CD4-positive, CD25-positive, alpha-beta regulatory T cell (primary cell): ENCODE measurements around the gene HABP2. TPM values are rescaled to one million over a fixed set of nuclear protein-coding genes. Genes with fewer than 3 reads are reported as not detected.

Experiments used
- ATAC-seq, 2 donors: fragments of 150-1000 bp; cut with Tn5 transposase; one replicate each; pipeline ENCODE4 v1.10.0; 2021; ENCODE audit warnings: low read depth in 2 of 2, moderate number of reproducible peaks in 2 of 2, moderate library complexity in 1 of 2
- DNase-seq, 3 donors: peaks; one replicate each; pipeline versions ENCODE4 v3.0.0 to v3.0.0-alpha.2; 2012 to 2022; ENCODE audit warnings: mixed read lengths in 1 of 3
- H3K27ac ChIP-seq: one replicate; pipeline ENCODE4 v1.7.0; 2013; ENCODE audit warnings: mild to moderate bottlenecking, low read length; ENCODE audit not compliant: insufficient read depth, poor library complexity, severe bottlenecking
- H3K27me3 ChIP-seq: one replicate; pipeline ENCODE4 v1.7.0; 2013; ENCODE audit warnings: low read length; ENCODE audit not compliant: control insufficient read depth, insufficient read depth
- H3K36me3 ChIP-seq: one replicate; pipeline ENCODE4 v1.7.0; 2013; ENCODE audit warnings: mild to moderate bottlenecking, low read length, moderate library complexity; ENCODE audit not compliant: control insufficient read depth, insufficient read depth
- H3K4me1 ChIP-seq: 2 replicates; pipeline ENCODE4 v1.7.0; 2013; ENCODE audit warnings: mild to moderate bottlenecking, low read length; ENCODE audit not compliant: insufficient read depth, control insufficient read depth, poor library complexity, severe bottlenecking
- H3K4me3 ChIP-seq: one replicate; pipeline ENCODE4 v1.7.0; 2013; ENCODE audit warnings: low read depth, mild to moderate bottlenecking, low read length, moderate library complexity
- H3K9me3 ChIP-seq, 2 experiments: 1 replicate in 1 of 2; 2 replicates in 1 of 2; pipeline ENCODE4 v1.7.0; 2013; ENCODE audit warnings: low read length in 2 of 2, mild to moderate bottlenecking in 1 of 2, moderate library complexity in 1 of 2; ENCODE audit not compliant: control insufficient read depth in 2 of 2
- H3K27ac Mint-ChIP-seq, 3 donors: one replicate each; pipeline ENCODE4 v1.8.0; 2020 to 2022; ENCODE audit warnings: mild to moderate bottlenecking in 3 of 3, mixed read lengths in 3 of 3, moderate library complexity in 2 of 3
- H3K27me3 Mint-ChIP-seq: one replicate; pipeline ENCODE4 v1.8.0; 2022; ENCODE audit warnings: mild to moderate bottlenecking, mixed read lengths
- H3K36me3 Mint-ChIP-seq: one replicate; pipeline ENCODE4 v1.8.0; 2020; ENCODE audit warnings: mixed read lengths
- H3K4me1 Mint-ChIP-seq, 4 donors: one replicate each; pipeline ENCODE4 v1.8.0; 2020 to 2022; ENCODE audit warnings: mixed read lengths in 4 of 4, mild to moderate bottlenecking in 1 of 4
- H3K4me3 Mint-ChIP-seq, 4 donors: one replicate each; pipeline ENCODE4 v1.8.0; 2020 to 2022; ENCODE audit warnings: mild to moderate bottlenecking in 4 of 4, mixed read lengths in 4 of 4, moderate library complexity in 3 of 4
- H3K9me3 Mint-ChIP-seq, 7 donors: one replicate each; pipeline ENCODE4 v1.8.0; 2020 to 2022; ENCODE audit warnings: mixed read lengths in 7 of 7, mild to moderate bottlenecking in 3 of 7, moderate library complexity in 2 of 7
- polyA plus RNA-seq, 4 donors: library from polyadenylated mRNA; unstranded; fragments of 300-500 nt; fragmentation: Illumina TruSeq; gene quantifications; one replicate each; pipeline ENCODE4 v1.2.3, GENCODE V29; 2021
- total RNA-seq: library from RNA; stranded (reverse); gene quantifications from one replicate; pipeline ENCODE4 v1.2.3, GENCODE V29; 2022

Gene HABP2
- total and polyA plus RNA-seq, 5 donors from 2014 or later: not detected

GRCh38 chr10:113521475-113521795 lies 31.4 kb upstream of the HABP2 start:
- Mint-ChIP-seq H3K27me3 (no peaks in the 10 kb centered on the region), H3K4me3 (no peak overlapping the region), H3K27ac (no peak overlapping the region), H3K36me3 (no peaks in the 10 kb centered on the region), H3K9me3 (no peaks in the 10 kb centered on the region), H3K4me1 (no peaks in the 10 kb centered on the region)
- Histone ChIP-seq H3K36me3 (no peaks in the 10 kb centered on the region), H3K4me3 (no peak overlapping the region), H3K27me3 (no peaks in the 10 kb centered on the region), H3K9me3 (no peaks in the 10 kb centered on the region), H3K4me1 (no peaks in the 10 kb centered on the region), H3K27ac (no peak overlapping the region)
- no peak for DNase-seq
- no peak for ATAC-seq

GRCh38 chr10:113522460-113522859 lies 30.4 kb upstream of the HABP2 start:
- H3K27me3 Mint-ChIP-seq: no peaks in the 10 kb centered on the region
- no peak for ATAC-seq
- H3K27ac Mint-ChIP-seq: no peak overlapping the region

GRCh38 chr10:113523071-113523470 lies 29.8 kb upstream of the HABP2 start:
- Histone ChIP-seq H3K27ac (no peak overlapping the region), H3K27me3 (no peaks in the 10 kb centered on the region), H3K9me3 (no peaks in the 10 kb centered on the region), H3K36me3 (no peaks in the 10 kb centered on the region), H3K4me1 (no peaks in the 10 kb centered on the region), H3K4me3 (no peak overlapping the region)
- no peak overlapping the region for H3K4me3 Mint-ChIP-seq
- H3K27ac Mint-ChIP-seq: no peak overlapping the region
- DNase-seq: no peak
- no peak for ATAC-seq
- no peaks in the 10 kb centered on the region for H3K4me1 Mint-ChIP-seq
- H3K36me3 Mint-ChIP-seq: no peaks in the 10 kb centered on the region
- no peaks in the 10 kb centered on the region for H3K27me3 Mint-ChIP-seq
- peaks cover 0 to 4% (median 0%) of the 10 kb centered on the region in 7 donors for H3K9me3 Mint-ChIP-seq

More at GRCh38 chr10:113522460-113522859, 30.4 kb upstream of the HABP2 start:
- H3K4me1 Mint-ChIP-seq: no peaks in the 10 kb centered on the region
- H3K27me3 ChIP-seq: no peaks in the 10 kb centered on the region
- H3K4me3 Mint-ChIP-seq: no peak overlapping the region
- no peaks in the 10 kb centered on the region for H3K36me3 ChIP-seq
- H3K4me3 ChIP-seq: no peak overlapping the region
- no peaks in the 10 kb centered on the region for H3K4me1 ChIP-seq
- no peak overlapping the region for H3K27ac ChIP-seq
- H3K36me3 Mint-ChIP-seq: no peaks in the 10 kb centered on the region
- no peaks in the 10 kb centered on the region for H3K9me3 ChIP-seq
- peaks cover 0 to 4% (median 0%) of the 10 kb centered on the region in 7 donors for H3K9me3 Mint-ChIP-seq
- DNase-seq: no peak

GRCh38 chr10:113523628-113524027 lies 29.2 kb upstream of the HABP2 start:
- ATAC-seq (no peak), DNase-seq (no peak)
- H3K27ac Mint-ChIP-seq: no peak overlapping the region
- Histone ChIP-seq H3K27me3 (no peaks in the 10 kb centered on the region), H3K27ac (no peak overlapping the region), H3K9me3 (no peaks in the 10 kb centered on the region), H3K4me1 (no peaks in the 10 kb centered on the region), H3K4me3 (no peak overlapping the region), H3K36me3 (no peaks in the 10 kb centered on the region)
- H3K4me1 Mint-ChIP-seq: no peaks in the 10 kb centered on the region
- H3K36me3 Mint-ChIP-seq: no peaks in the 10 kb centered on the region
- H3K9me3 Mint-ChIP-seq: peaks cover 0 to 4% (median 0%) of the 10 kb centered on the region in 7 donors
- H3K27me3 Mint-ChIP-seq: no peaks in the 10 kb centered on the region
- H3K4me3 Mint-ChIP-seq: no peak overlapping the region

GRCh38 chr10:113524120-113524519 lies 28.7 kb upstream of the HABP2 start:
- no peaks in the 10 kb centered on the region for H3K27me3 Mint-ChIP-seq
- DNase-seq: no peak
- Histone ChIP-seq H3K4me1 (no peaks in the 10 kb centered on the region), H3K4me3 (no peak overlapping the region), H3K27me3 (no peaks in the 10 kb centered on the region), H3K9me3 (no peaks in the 10 kb centered on the region), H3K36me3 (no peaks in the 10 kb centered on the region), H3K27ac (no peak overlapping the region)
- H3K27ac Mint-ChIP-seq: no peak overlapping the region
- H3K4me1 Mint-ChIP-seq: no peaks in the 10 kb centered on the region
- ATAC-seq: no peak
- H3K9me3 Mint-ChIP-seq: peaks cover 0 to 4% (median 0%) of the 10 kb centered on the region in 7 donors
- H3K36me3 Mint-ChIP-seq: no peaks in the 10 kb centered on the region
- no peak overlapping the region for H3K4me3 Mint-ChIP-seq

- Mint-ChIP-seq H3K4me3 (no peak overlapping the region), H3K36me3 (no peaks in the 10 kb centered on the region), H3K9me3 (peaks cover 0 to 4% (median 0%) of the 10 kb centered on the region in 7 donors), H3K4me1 (no peaks in the 10 kb centered on the region), H3K27ac (no peak overlapping the region), H3K27me3 (no peaks in the 10 kb centered on the region)
- Histone ChIP-seq H3K4me3 (no peak overlapping the region), H3K27me3 (no peaks in the 10 kb centered on the region), H3K4me1 (no peaks in the 10 kb centered on the region), H3K36me3 (no peaks in the 10 kb centered on the region), H3K9me3 (no peaks in the 10 kb centered on the region), H3K27ac (no peak overlapping the region)
- no peak for ATAC-seq
- no peak for DNase-seq
Measured at GRCh38 chr10:113524539-113525490, 28.0 kb upstream of the HABP2 start.

GRCh38 chr10:113525713-113526112 lies 27.1 kb upstream of the HABP2 start:
- H3K27ac ChIP-seq: no peak overlapping the region
- no peaks in the 10 kb centered on the region for H3K4me1 Mint-ChIP-seq
- no peak for ATAC-seq
- H3K27me3 Mint-ChIP-seq: no peaks in the 10 kb centered on the region
- peaks cover 0 to 4% (median 0%) of the 10 kb centered on the region in 7 donors for H3K9me3 Mint-ChIP-seq
- no peaks in the 10 kb centered on the region for H3K4me1 ChIP-seq
- no peak overlapping the region for H3K4me3 ChIP-seq
- no peaks in the 10 kb centered on the region for H3K9me3 ChIP-seq
- no peak for DNase-seq
- no peak overlapping the region for H3K4me3 Mint-ChIP-seq
- H3K27ac Mint-ChIP-seq: no peak overlapping the region
- no peaks in the 10 kb centered on the region for H3K27me3 ChIP-seq
- no peaks in the 10 kb centered on the region for H3K36me3 Mint-ChIP-seq
- H3K36me3 ChIP-seq: no peaks in the 10 kb centered on the region
